K562 (cell line): ENCODE results near the gene SLC5A2. TPM values are rescaled to one million over a fixed set of nuclear protein-coding genes. Genes with fewer than 3 reads are reported as not detected.

Source experiments
- ATAC-seq: fragments of 200-7000 bp; cut with Tn5 transposase; 3 replicates; pipeline ENCODE4 v1.9.1; 2020; ENCODE audit warnings: moderate library complexity
- BruUV-seq: library from RNA; stranded (reverse); fragments of 400-500 nt; replicated peaks from 2 replicates; lab custom pipeline; 2021; lab: Mats Ljungman, UMichigan
- CTCF ChIA-PET: fragments of 300-600 bp; formaldehyde crosslinking; extraction: SDS; loops from one replicate; lab custom pipeline; 2021; ENCODE audit warnings: low intra/inter-chr PET ratio; lab: Yijun Ruan, JAX
- POLR2A ChIA-PET: fragments of 300-600, 350-650 bp; sonication (Branson Sonifier 250); formaldehyde crosslinking; extraction: SDS; loops from one replicate; lab custom pipeline; 2021; ENCODE audit warnings: antibody characterized with exemption, inconsistent platforms; lab: Yijun Ruan, JAX
- DNase-seq, 4 experiments: peaks; one replicate each; pipeline versions ENCODE4 v3.0.0 to v3.0.0-alpha.2; 2011 to 2018; ENCODE audit warnings: low spot score in 3 of 4, mixed read lengths in 3 of 4; ENCODE audit errors: extremely low read depth in 1 of 4
- FAIRE-seq: peaks from 2 replicates; lab custom pipeline; 2011; peaks lifted over from hg19 to GRCh38; lab: Jason Lieb, UNC
- H2AFZ ChIP-seq: 2 replicates; pipeline ENCODE4 v1.6.0; 2011; ENCODE audit warnings: low read depth, low read length, control low read depth, inconsistent platforms
- H3K27ac ChIP-seq: fragments of 200-600 bp; 3 replicates; pipeline ENCODE4 v1.8.0; 2011; ENCODE audit warnings: low read depth, mild to moderate bottlenecking, control low read depth, inconsistent platforms, low read length, moderate library complexity, mixed read lengths; ENCODE audit errors: extremely low read depth
- H3K27me3 ChIP-seq, 2 experiments: fragments of 300-600 bp in 1 of 2; 2 replicates in 1 of 2; 3 replicates in 1 of 2; pipeline versions ENCODE4 v1.6.0 to v1.8.0; 2011; ENCODE audit warnings: inconsistent platforms in 2 of 2, low read length in 2 of 2, mild to moderate bottlenecking in 1 of 2, mixed read lengths in 1 of 2, moderate library complexity in 1 of 2; ENCODE audit not compliant: control insufficient read depth in 2 of 2, insufficient read depth in 2 of 2
- H3K36me3 ChIP-seq: fragments of 300-600 bp; 3 replicates; pipeline ENCODE4 v1.8.0; 2011; ENCODE audit warnings: mild to moderate bottlenecking, low read length, inconsistent platforms; ENCODE audit not compliant: control insufficient read depth, insufficient read depth
- H3K4me1 ChIP-seq, 2 experiments: fragments of 200-600 bp in 1 of 2; replicated peaks in 1 of 2; 2 replicates in 1 of 2; 3 replicates in 1 of 2; pipeline versions ENCODE4 v1.5.1 to v1.8.0; 2011; ENCODE audit warnings: inconsistent platforms in 2 of 2, low read length in 2 of 2, mild to moderate bottlenecking in 1 of 2, mixed read lengths in 1 of 2, moderate library complexity in 1 of 2; ENCODE audit not compliant: control insufficient read depth in 2 of 2, insufficient read depth in 2 of 2
- H3K4me2 ChIP-seq: 2 replicates; pipeline ENCODE4 v1.6.1; 2011; ENCODE audit warnings: low read length, control low read depth, inconsistent platforms, mixed read lengths; ENCODE audit not compliant: insufficient read depth
- H3K4me3 ChIP-seq: fragments of 200-600 bp; sonication (generic), shearing (Covaris generic); 2 replicates; pipeline ENCODE4 v1.5.1; 2016; ENCODE audit warnings: control low read depth, inconsistent platforms
- H3K79me2 ChIP-seq: fragments of 200-600 bp; 3 replicates; pipeline ENCODE4 v1.8.0; 2011; ENCODE audit warnings: low read length, inconsistent platforms; ENCODE audit not compliant: control insufficient read depth, insufficient read depth
- H3K9ac ChIP-seq, 2 experiments: 2 replicates each; pipeline versions ENCODE4 v1.6.0 to v1.6.1; 2011; ENCODE audit warnings: low read depth in 2 of 2, low read length in 2 of 2, control low read depth in 1 of 2, inconsistent platforms in 1 of 2, mild to moderate bottlenecking in 1 of 2, mixed read lengths in 1 of 2; ENCODE audit not compliant: insufficient read depth in 1 of 2
- H3K9me1 ChIP-seq: one replicate; pipeline ENCODE4 v1.6.0; 2011; ENCODE audit warnings: inconsistent platforms, mild to moderate bottlenecking, low read length, moderate library complexity; ENCODE audit not compliant: control insufficient read depth, insufficient read depth
- H3K9me3 ChIP-seq: replicated peaks from 2 replicates; pipeline ENCODE4 v1.5.1; 2011; ENCODE audit warnings: low read depth, low read length, inconsistent platforms; ENCODE audit not compliant: control insufficient read depth, insufficient read depth
- H4K20me1 ChIP-seq: replicated peaks from 2 replicates; pipeline ENCODE4 v1.6.1; 2011; ENCODE audit warnings: low read length, inconsistent platforms, mixed read lengths; ENCODE audit not compliant: control insufficient read depth, insufficient read depth
- DPF2 ChIP-seq: fragments of 450-650 bp; IDR thresholded peaks from 2 replicates; pipeline ENCODE4 v1.6.1; 2016
- FOXJ2 ChIP-seq: fragments of 200-800 bp; sonication (Bioruptor generic); IDR thresholded peaks from 2 replicates; pipeline ENCODE4 v1.6.1; 2016; ENCODE audit warnings: missing genetic modification characterization, missing compliant biosample characterization
- FOXK2 ChIP-seq, 2 experiments: fragments of 450-650 bp; IDR thresholded peaks in 1 of 2; conservative IDR thresholded peaks in 1 of 2; 2 replicates each; pipeline ENCODE4 v1.6.1; 2016; ENCODE audit warnings: low read depth in 2 of 2, mild to moderate bottlenecking in 1 of 2
- KLF10 ChIP-seq: fragments of 250-450 bp; sonication (Bioruptor Pico); IDR thresholded peaks from 2 replicates; pipeline ENCODE4 v1.6.1; 2021; ENCODE audit warnings: matching md5 sums
- MEIS2 ChIP-seq: fragments of 450-650 bp; IDR thresholded peaks from 2 replicates; pipeline ENCODE4 v1.6.1; 2014; ENCODE audit warnings: mild to moderate bottlenecking; ENCODE audit not compliant: partially characterized antibody
- POLR2B ChIP-seq: fragments of 450-650 bp; IDR thresholded peaks from 2 replicates; pipeline ENCODE4 v1.6.1; 2018; ENCODE audit warnings: low read depth; ENCODE audit not compliant: partially characterized antibody
- RCOR1 ChIP-seq, 2 experiments: IDR thresholded peaks; 2 replicates each; pipeline ENCODE4 v1.6.1; 2012; ENCODE audit warnings: low read depth in 2 of 2, low read length in 2 of 2, borderline replicate concordance in 1 of 2, improper control_type of control experiment in 1 of 2
- SMARCA4 ChIP-seq: fragments of 450-650 bp; IDR thresholded peaks from 2 replicates; pipeline ENCODE4 v1.6.1; 2016
- XRCC4 ChIP-seq: IDR thresholded peaks from one replicate; pipeline ENCODE4 v1.6.1; 2011; ENCODE audit not compliant: insufficient read depth, insufficient read length; ENCODE audit errors: extremely low read depth
- ZNF24 ChIP-seq: fragments of 450-650 bp; IDR thresholded peaks from 2 replicates; pipeline ENCODE4 v1.6.1; 2016
- WGBS: fragments of 100-300 bp; shearing (Covaris generic); methylation state at CpG from one replicate; pipeline ENCODE4 v1.1.6; 2016; ENCODE audit warnings: low coverage, mixed read lengths; ENCODE audit not compliant: insufficient coverage; ENCODE audit errors: missing lambda C conversion rate; 5-methylcytosine and 5-hydroxymethylcytosine counted together
- in situ Hi-C: fragments of 300-500 bp; cut with MboI; formaldehyde crosslinking; loops from 4 replicates; pipeline ENCODE4 v1.15.0; 2018; ENCODE audit warnings: inconsistent platforms, mixed read lengths
- intact Hi-C: fragments of 100-400 bp; cut with micrococcal nuclease; formaldehyde crosslinking; loops from 2 replicates; pipeline ENCODE4 v1.14.2; 2022
- polyA plus RNA-seq, 8 experiments: library from polyadenylated mRNA; depleted of rRNA in 4 of 8; stranded (reverse) in 5 of 8; unstranded in 3 of 8; fragments of >200 nt; fragmentation: Nextera tagmentation in 2 of 8; fragmentation: Illumina TruSeq in 1 of 8; extraction: Ambion mirVana in 2 of 8; extraction: Trizol in 1 of 8; gene quantifications; 2 replicates each; pipeline versions ENCODE4 v1.2.1 to v1.2.3, GENCODE V29; 2011 to 2014; ENCODE audit warnings: inconsistent platforms in 1 of 8, missing spikeins in 1 of 8
- total RNA-seq, 7 experiments: library from RNA; depleted of rRNA in 6 of 7; stranded (reverse); fragments of >200 nt in 6 of 7; fragmentation: Illumina TruSeq in 2 of 7; extraction: Trizol in 2 of 7; gene quantifications; 2 replicates each; pipeline versions ENCODE4 v1.2.1 to v1.2.3, GENCODE V29; 2011 to 2021; ENCODE audit warnings: low replicate concordance in 1 of 7
- TF ChIP-seq, protein P1 (sequence below): fragments of 250-450 bp; sonication (Bioruptor Pico); IDR thresholded peaks from 2 replicates; pipeline ENCODE4 v1.5.0; 2021; ENCODE audit warnings: mild to moderate bottlenecking, moderate library complexity
- TF ChIP-seq, protein P2 (sequence below): fragments of 250-450 bp; sonication (Bioruptor Pico); IDR thresholded peaks from 2 replicates; pipeline ENCODE4 v1.8.0; 2021; ENCODE audit warnings: moderate library complexity, mild to moderate bottlenecking, inconsistent platforms
- TF ChIP-seq, protein P3 (sequence below): fragments of 450-650 bp; IDR thresholded peaks from 2 replicates; pipeline ENCODE4 v1.6.1; 2016

The SLC5A2 gene
- total and polyA plus RNA-seq, 9 of the 15 experiments (the other 6 are each of a cell fraction or from before 2014, with no cell fraction given) = 0.07 to 2.7 (median 2.2) TPM; not detected in 6

DNA sequence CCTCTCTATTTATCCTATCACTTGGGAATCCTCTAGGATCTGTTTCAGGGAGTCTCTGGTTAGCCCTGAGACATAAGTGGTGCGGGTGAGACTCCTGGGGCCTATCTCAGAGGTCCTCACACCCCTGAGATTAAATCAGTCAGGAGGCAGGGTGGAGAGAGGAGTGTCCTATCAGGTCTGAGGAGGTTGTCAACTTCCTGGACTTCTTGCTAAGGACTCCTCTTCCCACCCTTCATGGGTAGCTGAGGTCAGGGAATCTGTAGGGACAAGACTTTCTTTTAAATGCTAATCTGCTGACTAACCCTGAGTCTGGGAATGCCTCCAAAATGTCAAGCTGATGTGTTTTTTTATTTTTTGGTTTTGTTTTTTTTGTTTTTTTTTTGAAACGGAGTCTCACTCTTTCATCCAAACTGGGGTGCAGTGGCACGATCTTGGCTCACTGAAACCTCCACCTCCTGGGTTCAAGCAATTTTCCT, 30.3 kb upstream of the SLC5A2 start:
- FAIRE-seq = peak; percentile 70
- peaks cover 53 to 57% of the 10 kb centered on the region in 2 experiments for H3K4me1 ChIP-seq
- peak overlapping the region; percentile 71; the same call in 2 of the 3 replicates for H3K27ac ChIP-seq
- ChIA-PET CTCF (interaction anchor here (0.7 kb wide), 1 partner anchor 245 kb away, joined by 3 read pairs; no protein-coding TSS in a partner anchor), POLR2A (interaction anchor here (0.6 to 1.5 kb wide), 6 partner anchors 10 to 302 kb away, joined by 3 to 7 read pairs (median 4); partner anchors contain the start of genes FUS and ZNF843)
- no peaks in the 10 kb centered on the region for H3K9me1 ChIP-seq
- H3K9ac ChIP-seq = peak overlapping the region; percentile 18 to 44; a peak in 2 of 4 replicates
- intact Hi-C loops (loop anchor here (2.0 to 10.0 kb wide), 4 partner anchors 50 to 498 kb away; partner anchors contain the start of gene SETD1A), in situ Hi-C loops (loop anchor here (10.0 kb wide), 1 partner anchor 242 kb away; no protein-coding TSS in a partner anchor)
- peak overlapping the region; percentile 51 for H3K4me2 ChIP-seq
- no peak overlapping the region for H3K4me3 ChIP-seq
- H3K27me3 ChIP-seq = no peaks in the 10 kb centered on the region
- BruUV-seq = no TSS peak
- H3K36me3 ChIP-seq = peaks cover 19% of the 10 kb centered on the region; the same call in 1 of the 3 replicates
- no peaks in the 10 kb centered on the region for H3K9me3 ChIP-seq
- no peaks in the 10 kb centered on the region; the same call in 1 of the 2 replicates for H4K20me1 ChIP-seq
- H2AFZ ChIP-seq = peak overlapping the region; percentile 28; the same call in 1 of the 2 replicates
- peak; percentile 49 for ATAC-seq
- H3K79me2 ChIP-seq = peaks cover 36% of the 10 kb centered on the region
- WGBS = 0% methylated on average over 3 of the region's 3 CpGs
- peak; percentile 37 to 72 (median 56) for DNase-seq
- TF ChIP-seq RCOR1 (IDR thresholded peaks at IDR 0.05; ENCODE audit: borderline replicate concordance in 1 of 2, low read depth in 2 of 2, low read length in 2 of 2) (peak in 1 of 2 experiments; percentile 65; a peak in 1 of 4 replicates), FOXJ2 (tag) (0 out of 2 replicates have a peak, but pooled peaks have one; percentile 27), MEIS2 (peak; percentile 25), XRCC4 (no peak), SMARCA4 (peak; percentile 52), POLR2B (no peak), KLF10 (CRISPR knock-in tag) (no peak), ZNF24 (no peak), DPF2 (peak; percentile 50), FOXK2 (conservative IDR thresholded peaks at IDR 0.05 in 1 of 2, IDR thresholded peaks at IDR 0.05 in 1 of 2; ENCODE audit: low read depth in 2 of 2) (peak; percentile 25 to 44; a peak in 2 of 4 replicates)
- TF ChIP-seq, protein P1, sequence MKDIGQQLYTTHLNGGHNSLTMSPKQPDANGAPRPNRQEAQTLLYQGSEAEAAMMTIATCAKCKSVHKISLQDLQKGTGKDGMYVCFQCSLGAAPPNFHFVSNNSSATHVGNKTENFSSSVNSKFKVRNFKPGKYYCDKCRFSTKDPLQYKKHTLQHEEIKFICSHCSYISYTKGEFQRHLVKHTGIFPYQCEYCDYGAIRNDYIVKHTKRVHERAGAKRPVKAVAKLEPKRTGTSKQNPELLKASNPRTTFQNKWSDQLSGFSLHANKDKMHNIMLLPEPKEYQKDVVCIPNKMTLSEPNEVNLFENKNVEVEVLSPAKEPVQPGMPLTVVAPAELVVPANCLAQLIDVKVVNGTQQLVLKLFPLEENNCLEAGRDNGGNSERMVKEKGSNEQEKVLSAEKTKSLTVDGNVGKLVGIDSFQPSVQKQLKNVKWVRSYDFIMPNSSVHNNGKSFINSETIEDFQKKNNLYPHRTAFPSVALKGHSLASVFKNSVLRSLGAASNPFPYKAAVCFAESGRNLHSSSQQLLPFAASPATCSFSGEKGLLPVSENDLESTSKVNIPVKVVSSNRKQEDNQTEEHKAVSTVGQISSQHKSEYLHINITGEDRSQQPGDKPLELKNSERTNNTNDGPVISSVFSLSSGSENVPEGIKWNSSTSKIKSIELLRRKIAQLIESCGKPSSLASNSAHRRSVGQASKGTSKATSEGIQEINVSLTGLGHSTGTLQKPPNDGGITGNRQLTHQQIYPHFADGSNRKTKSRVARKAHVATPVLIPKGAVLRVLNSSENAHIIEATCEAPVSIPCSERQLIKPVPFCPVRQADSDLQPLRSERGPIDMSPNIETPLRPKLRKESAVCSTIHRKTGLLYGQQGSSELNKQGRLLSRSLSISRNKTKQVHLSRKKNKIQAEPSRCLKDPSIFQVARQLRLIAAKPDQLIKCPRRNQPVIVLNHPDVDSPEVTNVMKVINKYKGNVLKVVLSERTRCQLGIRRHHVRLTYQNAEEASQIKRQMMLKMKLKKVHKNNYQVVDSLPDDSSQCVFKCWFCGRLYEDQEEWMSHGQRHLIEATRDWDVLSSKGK (CRISPR knock-in tag) = no peak
- TF ChIP-seq, protein P2, sequence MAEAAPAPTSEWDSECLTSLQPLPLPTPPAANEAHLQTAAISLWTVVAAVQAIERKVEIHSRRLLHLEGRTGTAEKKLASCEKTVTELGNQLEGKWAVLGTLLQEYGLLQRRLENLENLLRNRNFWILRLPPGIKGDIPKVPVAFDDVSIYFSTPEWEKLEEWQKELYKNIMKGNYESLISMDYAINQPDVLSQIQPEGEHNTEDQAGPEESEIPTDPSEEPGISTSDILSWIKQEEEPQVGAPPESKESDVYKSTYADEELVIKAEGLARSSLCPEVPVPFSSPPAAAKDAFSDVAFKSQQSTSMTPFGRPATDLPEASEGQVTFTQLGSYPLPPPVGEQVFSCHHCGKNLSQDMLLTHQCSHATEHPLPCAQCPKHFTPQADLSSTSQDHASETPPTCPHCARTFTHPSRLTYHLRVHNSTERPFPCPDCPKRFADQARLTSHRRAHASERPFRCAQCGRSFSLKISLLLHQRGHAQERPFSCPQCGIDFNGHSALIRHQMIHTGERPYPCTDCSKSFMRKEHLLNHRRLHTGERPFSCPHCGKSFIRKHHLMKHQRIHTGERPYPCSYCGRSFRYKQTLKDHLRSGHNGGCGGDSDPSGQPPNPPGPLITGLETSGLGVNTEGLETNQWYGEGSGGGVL (CRISPR knock-in tag) = no peak
- TF ChIP-seq, protein P3, sequence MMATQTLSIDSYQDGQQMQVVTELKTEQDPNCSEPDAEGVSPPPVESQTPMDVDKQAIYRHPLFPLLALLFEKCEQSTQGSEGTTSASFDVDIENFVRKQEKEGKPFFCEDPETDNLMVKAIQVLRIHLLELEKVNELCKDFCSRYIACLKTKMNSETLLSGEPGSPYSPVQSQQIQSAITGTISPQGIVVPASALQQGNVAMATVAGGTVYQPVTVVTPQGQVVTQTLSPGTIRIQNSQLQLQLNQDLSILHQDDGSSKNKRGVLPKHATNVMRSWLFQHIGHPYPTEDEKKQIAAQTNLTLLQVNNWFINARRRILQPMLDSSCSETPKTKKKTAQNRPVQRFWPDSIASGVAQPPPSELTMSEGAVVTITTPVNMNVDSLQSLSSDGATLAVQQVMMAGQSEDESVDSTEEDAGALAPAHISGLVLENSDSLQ = peak; percentile 26; the same call in 1 of the 2 replicates
